Effector memory CD4-positive, alpha-beta T cell (primary cell): Measurements from ENCODE around the gene POGZ.

Experiments
- DNase-seq, 3 donors: peaks; one replicate each; pipeline ENCODE4 v3.0.0-alpha.2; 2020
- H3K27ac ChIP-seq: 2 replicates; pipeline ENCODE4 v1.7.0; 2013; ENCODE audit warnings: mild to moderate bottlenecking, low read length, moderate library complexity; ENCODE audit not compliant: insufficient read depth, poor library complexity, severe bottlenecking
- H3K27me3 ChIP-seq: replicated peaks from 2 replicates; pipeline ENCODE4 v1.7.0; 2013; ENCODE audit warnings: mild to moderate bottlenecking, low read length; ENCODE audit not compliant: insufficient read depth, control insufficient read depth, poor library complexity, severe bottlenecking
- H3K36me3 ChIP-seq: 2 replicates; pipeline ENCODE4 v1.7.0; 2013; ENCODE audit warnings: mild to moderate bottlenecking, low read length, moderate library complexity; ENCODE audit not compliant: control insufficient read depth, insufficient read depth
- H3K4me1 ChIP-seq: 2 replicates; pipeline ENCODE4 v1.7.0; 2013; ENCODE audit warnings: low read length, mild to moderate bottlenecking; ENCODE audit not compliant: control insufficient read depth, insufficient read depth, poor library complexity, severe bottlenecking
- H3K4me3 ChIP-seq: 2 replicates; pipeline ENCODE4 v1.7.0; 2013; ENCODE audit warnings: low read length, low read depth, mild to moderate bottlenecking; ENCODE audit not compliant: insufficient read depth, poor library complexity, severe bottlenecking
- H3K9me3 ChIP-seq: 2 replicates; pipeline ENCODE4 v1.7.0; 2013; ENCODE audit warnings: mild to moderate bottlenecking, low read length, moderate library complexity; ENCODE audit not compliant: control insufficient read depth
- total RNA-seq, 3 donors: gene quantifications; one replicate each; lab custom pipeline; 2026; lab: John Stamatoyannopoulos, UW

The POGZ gene
- total RNA-seq: 61.6 to 107 (median 83.7) reads per million in 3 donors

GRCh38 chr1:151459331-151460046 is at the start of gene POGZ:
POGZ (minus strand) TSS chr1:151459494; CDS start chr1:151442204, 17,290 bp downstream.
- Histone ChIP-seq H3K27me3 (no peaks in the 10 kb centered on the region), H3K4me3 (peak within 1 kb of the TSS; percentile 69), H3K4me1 (peaks cover 6% of the 10 kb centered on the region), H3K9me3 (no peaks in the 10 kb centered on the region), H3K27ac (peak within 1 kb of the TSS; percentile 81), H3K36me3 (no peaks in the 10 kb centered on the region)
- DNase-seq: peak; percentile 84 to 89 (median 88)

GRCh38 chr1:151508833-151509232 is 49.5 kb upstream of the POGZ start:
- Histone ChIP-seq H3K4me3 (no peak overlapping the region), H3K27me3 (no peaks in the 10 kb centered on the region), H3K9me3 (no peaks in the 10 kb centered on the region), H3K4me1 (peaks cover 20% of the 10 kb centered on the region), H3K27ac (no peak overlapping the region), H3K36me3 (no peaks in the 10 kb centered on the region)
- no peak for DNase-seq

- H3K36me3 ChIP-seq: no peaks in the 10 kb centered on the region
- no peak for DNase-seq
- H3K27me3 ChIP-seq: no peaks in the 10 kb centered on the region
- no peaks in the 10 kb centered on the region for H3K9me3 ChIP-seq
- H3K4me3 ChIP-seq: no peak overlapping the region
- H3K27ac ChIP-seq: no peak overlapping the region
- H3K4me1 ChIP-seq: no peaks in the 10 kb centered on the region
These were observed 45.5 kb upstream of the POGZ start for GRCh38 chr1:151504759-151505158.

- no peaks in the 10 kb centered on the region for H3K4me1 ChIP-seq
- no peak for DNase-seq
- H3K27ac ChIP-seq: no peak overlapping the region
These were observed 45.0 kb upstream of the POGZ start for GRCh38 chr1:151504252-151504651.

GRCh38 chr1:151502859-151503780 is 43.8 kb upstream of the POGZ start:
- Histone ChIP-seq H3K9me3 (no peaks in the 10 kb centered on the region), H3K27ac (no peak overlapping the region), H3K27me3 (no peaks in the 10 kb centered on the region), H3K36me3 (no peaks in the 10 kb centered on the region), H3K4me3 (no peak overlapping the region), H3K4me1 (no peaks in the 10 kb centered on the region)
- DNase-seq: no peak

More at GRCh38 chr1:151504252-151504651, 45.0 kb upstream of the POGZ start:
- Histone ChIP-seq H3K9me3 (no peaks in the 10 kb centered on the region), H3K4me3 (no peak overlapping the region), H3K27me3 (no peaks in the 10 kb centered on the region), H3K36me3 (no peaks in the 10 kb centered on the region)

GRCh38 chr1:151502035-151502700 is 42.9 kb upstream of the POGZ start:
- Histone ChIP-seq H3K27me3 (no peaks in the 10 kb centered on the region), H3K9me3 (no peaks in the 10 kb centered on the region), H3K4me3 (no peak overlapping the region), H3K27ac (no peak overlapping the region), H3K36me3 (no peaks in the 10 kb centered on the region), H3K4me1 (no peaks in the 10 kb centered on the region)
- DNase-seq: no peak

- DNase-seq: no peak
- Histone ChIP-seq H3K4me3 (no peak overlapping the region), H3K27ac (no peak overlapping the region), H3K9me3 (no peaks in the 10 kb centered on the region), H3K27me3 (no peaks in the 10 kb centered on the region), H3K36me3 (no peaks in the 10 kb centered on the region), H3K4me1 (no peaks in the 10 kb centered on the region)
These were observed 42.2 kb upstream of the POGZ start for GRCh38 chr1:151501474-151501873.

- no peaks in the 10 kb centered on the region for H3K9me3 ChIP-seq
These were observed 40.6 kb upstream of the POGZ start for GRCh38 chr1:151499930-151500329.

GRCh38 chr1:151499365-151499764 is 40.1 kb upstream of the POGZ start:
- H3K4me1 ChIP-seq: no peaks in the 10 kb centered on the region
- H3K27ac ChIP-seq: no peak overlapping the region
- H3K9me3 ChIP-seq: no peaks in the 10 kb centered on the region

More at GRCh38 chr1:151499930-151500329, 40.6 kb upstream of the POGZ start:
- Histone ChIP-seq H3K4me1 (no peaks in the 10 kb centered on the region), H3K27me3 (no peaks in the 10 kb centered on the region), H3K4me3 (no peak overlapping the region), H3K27ac (no peak overlapping the region), H3K36me3 (no peaks in the 10 kb centered on the region)
- no peak for DNase-seq

More at GRCh38 chr1:151499365-151499764, 40.1 kb upstream of the POGZ start:
- Histone ChIP-seq H3K4me3 (no peak overlapping the region), H3K27me3 (no peaks in the 10 kb centered on the region), H3K36me3 (no peaks in the 10 kb centered on the region)
- no peak for DNase-seq
